Measurements from ENCODE around the gene DEFB121.
"Not testable (repeated sequence)": the region's sequence is repeated elsewhere in the genome, so short reads cannot be mapped to it uniquely, and the experiment has no call there.

DNA sequence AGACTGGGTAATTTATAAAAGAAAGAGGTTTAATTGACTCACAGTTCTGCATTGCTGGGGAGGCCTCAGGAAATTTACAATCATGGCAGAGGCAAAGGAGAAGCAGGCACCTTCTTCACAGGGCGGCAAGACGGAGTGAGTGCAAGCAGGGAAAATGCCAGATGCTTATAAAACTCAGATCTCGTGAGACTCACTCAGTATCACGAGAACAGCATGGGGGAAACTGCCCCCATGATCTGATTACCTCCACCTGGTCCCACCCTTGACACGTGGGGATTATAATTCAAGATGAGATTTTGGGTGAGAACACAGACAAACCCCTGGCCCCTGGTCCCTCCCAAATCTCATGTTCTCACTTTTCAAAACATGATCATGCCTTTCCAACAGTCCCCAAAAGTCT is 41.7 kb downstream of the DEFB121 start:
- TF ChIP-seq, protein P1, sequence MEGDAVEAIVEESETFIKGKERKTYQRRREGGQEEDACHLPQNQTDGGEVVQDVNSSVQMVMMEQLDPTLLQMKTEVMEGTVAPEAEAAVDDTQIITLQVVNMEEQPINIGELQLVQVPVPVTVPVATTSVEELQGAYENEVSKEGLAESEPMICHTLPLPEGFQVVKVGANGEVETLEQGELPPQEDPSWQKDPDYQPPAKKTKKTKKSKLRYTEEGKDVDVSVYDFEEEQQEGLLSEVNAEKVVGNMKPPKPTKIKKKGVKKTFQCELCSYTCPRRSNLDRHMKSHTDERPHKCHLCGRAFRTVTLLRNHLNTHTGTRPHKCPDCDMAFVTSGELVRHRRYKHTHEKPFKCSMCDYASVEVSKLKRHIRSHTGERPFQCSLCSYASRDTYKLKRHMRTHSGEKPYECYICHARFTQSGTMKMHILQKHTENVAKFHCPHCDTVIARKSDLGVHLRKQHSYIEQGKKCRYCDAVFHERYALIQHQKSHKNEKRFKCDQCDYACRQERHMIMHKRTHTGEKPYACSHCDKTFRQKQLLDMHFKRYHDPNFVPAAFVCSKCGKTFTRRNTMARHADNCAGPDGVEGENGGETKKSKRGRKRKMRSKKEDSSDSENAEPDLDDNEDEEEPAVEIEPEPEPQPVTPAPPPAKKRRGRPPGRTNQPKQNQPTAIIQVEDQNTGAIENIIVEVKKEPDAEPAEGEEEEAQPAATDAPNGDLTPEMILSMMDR (conservative IDR thresholded peaks at IDR 0.05 in 1 of 2, IDR thresholded peaks at IDR 0.05 in 1 of 2; ENCODE audit: low read depth in 1 of 2, low read length in 2 of 2) = not testable (repeated sequence)
- TF ChIP-seq EZH2 (IDR thresholded peaks at IDR 0.05; ENCODE audit: low read length, missing control alignments) = not testable (repeated sequence)
